OCI-LY1 (cell line): ENCODE measurements around the gene RAB18.
A peak's percentile ranks its signal among the peaks of the same experiment; 100 is the strongest.

Experiments
- H2AFZ ChIP-seq: fragments of 200-600 bp; sonication (generic), shearing (Covaris generic); 2 replicates; pipeline ENCODE4 v1.6.0; 2014; ENCODE audit warnings: antibody characterized with exemption, mild to moderate bottlenecking, low read length
- H3F3A ChIP-seq: fragments of 200-600 bp; sonication (generic), shearing (Covaris generic); 2 replicates; pipeline ENCODE4 v1.6.0; 2014; ENCODE audit warnings: mild to moderate bottlenecking, antibody characterized with exemption, low read length, moderate library complexity; ENCODE audit not compliant: insufficient read depth
- H3K27ac ChIP-seq: fragments of 200-600 bp; sonication (generic); 2 replicates; pipeline ENCODE4 v1.5.1; 2014; ENCODE audit warnings: low read length, mixed run types, mild to moderate bottlenecking, low read depth; ENCODE audit not compliant: poor library complexity, severe bottlenecking
- H3K27me3 ChIP-seq: fragments of 200-600 bp; sonication (generic); 2 replicates; pipeline ENCODE4 v1.6.0; 2014; ENCODE audit warnings: antibody characterized with exemption, mild to moderate bottlenecking, low read length, moderate library complexity; ENCODE audit not compliant: insufficient read depth
- H3K36me3 ChIP-seq: fragments of 200-600 bp; sonication (generic); 2 replicates; pipeline ENCODE4 v1.6.1; 2014; ENCODE audit warnings: mild to moderate bottlenecking, antibody characterized with exemption, low read length, moderate library complexity, mixed read lengths; ENCODE audit not compliant: insufficient read depth
- H3K4me1 ChIP-seq: fragments of 200-600 bp; sonication (generic); 2 replicates; pipeline ENCODE4 v1.5.1; 2014; ENCODE audit warnings: mild to moderate bottlenecking, low read length, moderate library complexity; ENCODE audit not compliant: insufficient read depth, severe bottlenecking
- H3K4me2 ChIP-seq: fragments of 200-600 bp; sonication (generic), shearing (Covaris generic); 2 replicates; pipeline ENCODE4 v1.6.1; 2014; ENCODE audit warnings: low read length
- H3K4me3 ChIP-seq: fragments of 200-600 bp; sonication (generic); 2 replicates; pipeline ENCODE4 v1.5.1; 2014; ENCODE audit warnings: low read length, low read depth, mild to moderate bottlenecking, mixed read lengths; ENCODE audit not compliant: poor library complexity, severe bottlenecking
- H3K79me2 ChIP-seq: fragments of 200-600 bp; shearing (Covaris generic); 2 replicates; pipeline ENCODE4 v1.6.1; 2016; ENCODE audit warnings: mixed run types, low read length, mixed read lengths; ENCODE audit not compliant: insufficient read depth
- H3K9ac ChIP-seq: fragments of 200-600 bp; sonication (generic), shearing (Covaris generic); 2 replicates; pipeline ENCODE4 v1.6.1; 2014; ENCODE audit warnings: mild to moderate bottlenecking, low read length, mixed read lengths
- H3K9me2 ChIP-seq: fragments of 200-600 bp; sonication (generic), shearing (Covaris generic); 2 replicates; pipeline ENCODE4 v1.6.1; 2014; ENCODE audit warnings: low read depth, mild to moderate bottlenecking, low read length, mixed read lengths
- H3K9me3 ChIP-seq: fragments of 200-600 bp; shearing (Covaris generic); 2 replicates; pipeline ENCODE4 v1.6.1; 2014; ENCODE audit warnings: low read length, mixed read lengths
- H4K20me1 ChIP-seq: fragments of 200-600 bp; sonication (generic), shearing (Covaris generic); 2 replicates; pipeline ENCODE4 v1.6.0; 2016; ENCODE audit warnings: mild to moderate bottlenecking, low read length; ENCODE audit not compliant: insufficient read depth
- EZH2 ChIP-seq: fragments of 200-600 bp; sonication (generic), shearing (Covaris generic); IDR thresholded peaks from 2 replicates; pipeline ENCODE4 v1.8.0; 2017; ENCODE audit warnings: borderline replicate concordance, mixed run types, mild to moderate bottlenecking, antibody characterized with exemption, low read length, moderate library complexity, mixed read lengths
- TF ChIP-seq, protein P1 (sequence below): fragments of 200-600 bp; sonication (generic), shearing (Covaris generic); IDR thresholded peaks from 2 replicates; pipeline ENCODE4 v1.5.1; 2017; ENCODE audit warnings: mild to moderate bottlenecking, antibody characterized with exemption, low read length, moderate library complexity, mixed read lengths

RAB18 gene

DNA sequence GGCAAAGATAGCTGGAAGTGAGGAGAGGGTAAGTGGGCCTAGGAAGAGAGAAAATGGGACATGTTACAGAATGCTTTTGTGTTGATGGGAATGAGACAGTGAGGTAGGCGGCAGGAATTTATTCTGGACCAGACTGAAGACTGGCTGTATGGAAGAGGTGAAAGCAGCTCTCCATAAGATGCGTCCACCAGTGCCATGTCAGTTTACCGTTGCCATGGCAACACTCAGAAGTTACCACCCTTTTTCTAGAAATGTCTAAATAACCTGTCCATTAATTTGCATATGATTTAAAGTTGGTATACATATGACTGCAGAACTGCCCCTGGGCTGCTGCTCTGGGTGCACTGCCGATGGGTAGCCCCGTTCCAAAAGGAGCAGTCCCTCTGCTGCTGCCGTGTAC is 46.7 kb downstream of the RAB18 start:
- H3K27ac ChIP-seq: no peak overlapping the region
- no peaks in the 10 kb centered on the region for H3K4me1 ChIP-seq
- H2AFZ ChIP-seq: no peak overlapping the region
- H3K4me3 ChIP-seq: no peak overlapping the region
- no peaks in the 10 kb centered on the region for H3K27me3 ChIP-seq
- TF ChIP-seq, protein P1, sequence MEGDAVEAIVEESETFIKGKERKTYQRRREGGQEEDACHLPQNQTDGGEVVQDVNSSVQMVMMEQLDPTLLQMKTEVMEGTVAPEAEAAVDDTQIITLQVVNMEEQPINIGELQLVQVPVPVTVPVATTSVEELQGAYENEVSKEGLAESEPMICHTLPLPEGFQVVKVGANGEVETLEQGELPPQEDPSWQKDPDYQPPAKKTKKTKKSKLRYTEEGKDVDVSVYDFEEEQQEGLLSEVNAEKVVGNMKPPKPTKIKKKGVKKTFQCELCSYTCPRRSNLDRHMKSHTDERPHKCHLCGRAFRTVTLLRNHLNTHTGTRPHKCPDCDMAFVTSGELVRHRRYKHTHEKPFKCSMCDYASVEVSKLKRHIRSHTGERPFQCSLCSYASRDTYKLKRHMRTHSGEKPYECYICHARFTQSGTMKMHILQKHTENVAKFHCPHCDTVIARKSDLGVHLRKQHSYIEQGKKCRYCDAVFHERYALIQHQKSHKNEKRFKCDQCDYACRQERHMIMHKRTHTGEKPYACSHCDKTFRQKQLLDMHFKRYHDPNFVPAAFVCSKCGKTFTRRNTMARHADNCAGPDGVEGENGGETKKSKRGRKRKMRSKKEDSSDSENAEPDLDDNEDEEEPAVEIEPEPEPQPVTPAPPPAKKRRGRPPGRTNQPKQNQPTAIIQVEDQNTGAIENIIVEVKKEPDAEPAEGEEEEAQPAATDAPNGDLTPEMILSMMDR: no peak
- TF ChIP-seq EZH2: no peak
- H3K9ac ChIP-seq: no peak overlapping the region
- no peaks in the 10 kb centered on the region for H3K9me2 ChIP-seq
- H3K4me2 ChIP-seq: no peak overlapping the region
- H3F3A ChIP-seq: no peaks in the 10 kb centered on the region
- H3K9me3 ChIP-seq: no peaks in the 10 kb centered on the region
- no peaks in the 10 kb centered on the region for H3K79me2 ChIP-seq
- no peaks in the 10 kb centered on the region for H3K36me3 ChIP-seq
- H4K20me1 ChIP-seq: no peaks in the 10 kb centered on the region

DNA sequence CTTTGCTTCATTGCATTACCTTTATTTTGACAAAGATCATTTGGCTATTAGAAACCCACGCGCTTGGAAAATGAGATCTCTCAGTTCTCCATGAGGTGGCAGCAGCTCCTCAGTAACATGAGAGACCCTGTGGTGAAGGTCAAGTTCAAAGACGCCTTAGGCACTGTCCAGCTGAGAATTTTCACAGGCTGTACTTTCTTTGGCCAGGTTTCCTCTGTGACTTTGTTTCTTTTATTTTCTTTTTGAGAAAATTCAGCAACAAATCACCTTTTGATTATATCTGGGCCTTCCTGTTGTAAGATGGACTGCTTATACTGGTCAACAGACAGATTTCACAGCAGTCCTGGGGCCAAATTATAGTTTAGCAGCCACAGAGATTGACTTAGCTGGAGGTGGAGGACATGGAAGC is 54.5 kb downstream of the RAB18 start:
- Histone ChIP-seq H3K4me1 (no peaks in the 10 kb centered on the region), H3F3A (no peaks in the 10 kb centered on the region), H2AFZ (no peak overlapping the region), H3K4me2 (no peak overlapping the region), H3K9me2 (no peaks in the 10 kb centered on the region), H3K79me2 (no peaks in the 10 kb centered on the region), H3K9ac (no peak overlapping the region), H3K36me3 (no peaks in the 10 kb centered on the region), H3K9me3 (no peaks in the 10 kb centered on the region), H4K20me1 (no peaks in the 10 kb centered on the region), H3K27me3 (no peaks in the 10 kb centered on the region), H3K27ac (no peak overlapping the region), H3K4me3 (no peak overlapping the region)
- TF ChIP-seq EZH2: no peak
- TF ChIP-seq, protein P1: peak; percentile 79

GRCh38 chr10:27561334-27561733 is 57.2 kb downstream of the RAB18 start:
- Histone ChIP-seq H3K4me1 (no peaks in the 10 kb centered on the region), H3K36me3 (no peaks in the 10 kb centered on the region), H3F3A (no peaks in the 10 kb centered on the region), H3K4me3 (no peak overlapping the region), H3K9me3 (no peaks in the 10 kb centered on the region), H3K9ac (no peak overlapping the region), H2AFZ (no peak overlapping the region), H3K4me2 (no peak overlapping the region), H4K20me1 (no peaks in the 10 kb centered on the region), H3K79me2 (no peaks in the 10 kb centered on the region), H3K9me2 (no peaks in the 10 kb centered on the region), H3K27ac (no peak overlapping the region), H3K27me3 (no peaks in the 10 kb centered on the region)
- no peak for TF ChIP-seq EZH2
- TF ChIP-seq, protein P1: no peak
